Ishikawa (cell line): Measurements from ENCODE around the gene LMAN2L.

Source experiments
- CEBPB ChIP-seq: IDR thresholded peaks from 2 replicates; pipeline ENCODE4 v1.6.1; 2012
- CREB1 ChIP-seq: IDR thresholded peaks from 2 replicates; pipeline ENCODE4 v1.6.1; 2012; ENCODE audit warnings: low read depth
- EGR1 ChIP-seq: IDR thresholded peaks from 2 replicates; pipeline ENCODE4 v1.6.1; 2012
- EP300 ChIP-seq: IDR thresholded peaks from 2 replicates; pipeline ENCODE4 v1.6.1; 2012; ENCODE audit warnings: borderline replicate concordance
- FOXM1 ChIP-seq: IDR thresholded peaks from 2 replicates; pipeline ENCODE4 v1.6.1; 2012; ENCODE audit warnings: low read depth, borderline replicate concordance
- NFIC ChIP-seq: IDR thresholded peaks from 2 replicates; pipeline ENCODE4 v1.6.1; 2012
- RAD21 ChIP-seq: IDR thresholded peaks from 2 replicates; pipeline ENCODE4 v1.6.1; 2012; ENCODE audit warnings: low read depth
- TAF1 ChIP-seq: IDR thresholded peaks from 2 replicates; pipeline ENCODE4 v1.6.1; 2012; ENCODE audit warnings: low read depth, mild to moderate bottlenecking
- TCF12 ChIP-seq: IDR thresholded peaks from 2 replicates; pipeline ENCODE4 v1.6.1; 2012; ENCODE audit warnings: low read depth
- YY1 ChIP-seq: IDR thresholded peaks from 2 replicates; pipeline ENCODE4 v1.6.1; 2012; ENCODE audit warnings: low read depth
- ZBTB7A ChIP-seq: IDR thresholded peaks from 2 replicates; pipeline ENCODE4 v1.6.1; 2012; ENCODE audit warnings: low read depth
- TF ChIP-seq, protein P1 (sequence below): IDR thresholded peaks from 2 replicates; pipeline ENCODE4 v1.6.1; 2012; ENCODE audit warnings: low read depth, mild to moderate bottlenecking
- TF ChIP-seq, protein P2 (sequence below): IDR thresholded peaks from 2 replicates; pipeline ENCODE4 v1.6.1; 2012
- TF ChIP-seq, protein P3 (sequence below): IDR thresholded peaks from 2 replicates; pipeline ENCODE4 v1.6.1; 2012

GRCh38 chr2:96688649-96689430 lies 51.0 kb downstream of the LMAN2L start:
- TF ChIP-seq RAD21 (no peak), FOXM1 (no peak), EP300 (no peak), CEBPB (no peak), EGR1 (no peak), TAF1 (no peak), YY1 (no peak), CREB1 (no peak), NFIC (no peak), TCF12 (no peak), ZBTB7A (no peak)
- TF ChIP-seq, protein P1, sequence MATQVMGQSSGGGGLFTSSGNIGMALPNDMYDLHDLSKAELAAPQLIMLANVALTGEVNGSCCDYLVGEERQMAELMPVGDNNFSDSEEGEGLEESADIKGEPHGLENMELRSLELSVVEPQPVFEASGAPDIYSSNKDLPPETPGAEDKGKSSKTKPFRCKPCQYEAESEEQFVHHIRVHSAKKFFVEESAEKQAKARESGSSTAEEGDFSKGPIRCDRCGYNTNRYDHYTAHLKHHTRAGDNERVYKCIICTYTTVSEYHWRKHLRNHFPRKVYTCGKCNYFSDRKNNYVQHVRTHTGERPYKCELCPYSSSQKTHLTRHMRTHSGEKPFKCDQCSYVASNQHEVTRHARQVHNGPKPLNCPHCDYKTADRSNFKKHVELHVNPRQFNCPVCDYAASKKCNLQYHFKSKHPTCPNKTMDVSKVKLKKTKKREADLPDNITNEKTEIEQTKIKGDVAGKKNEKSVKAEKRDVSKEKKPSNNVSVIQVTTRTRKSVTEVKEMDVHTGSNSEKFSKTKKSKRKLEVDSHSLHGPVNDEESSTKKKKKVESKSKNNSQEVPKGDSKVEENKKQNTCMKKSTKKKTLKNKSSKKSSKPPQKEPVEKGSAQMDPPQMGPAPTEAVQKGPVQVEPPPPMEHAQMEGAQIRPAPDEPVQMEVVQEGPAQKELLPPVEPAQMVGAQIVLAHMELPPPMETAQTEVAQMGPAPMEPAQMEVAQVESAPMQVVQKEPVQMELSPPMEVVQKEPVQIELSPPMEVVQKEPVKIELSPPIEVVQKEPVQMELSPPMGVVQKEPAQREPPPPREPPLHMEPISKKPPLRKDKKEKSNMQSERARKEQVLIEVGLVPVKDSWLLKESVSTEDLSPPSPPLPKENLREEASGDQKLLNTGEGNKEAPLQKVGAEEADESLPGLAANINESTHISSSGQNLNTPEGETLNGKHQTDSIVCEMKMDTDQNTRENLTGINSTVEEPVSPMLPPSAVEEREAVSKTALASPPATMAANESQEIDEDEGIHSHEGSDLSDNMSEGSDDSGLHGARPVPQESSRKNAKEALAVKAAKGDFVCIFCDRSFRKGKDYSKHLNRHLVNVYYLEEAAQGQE = no peak
- TF ChIP-seq, protein P2, sequence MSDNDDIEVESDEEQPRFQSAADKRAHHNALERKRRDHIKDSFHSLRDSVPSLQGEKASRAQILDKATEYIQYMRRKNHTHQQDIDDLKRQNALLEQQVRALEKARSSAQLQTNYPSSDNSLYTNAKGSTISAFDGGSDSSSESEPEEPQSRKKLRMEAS = no peak
- TF ChIP-seq, protein P3, sequence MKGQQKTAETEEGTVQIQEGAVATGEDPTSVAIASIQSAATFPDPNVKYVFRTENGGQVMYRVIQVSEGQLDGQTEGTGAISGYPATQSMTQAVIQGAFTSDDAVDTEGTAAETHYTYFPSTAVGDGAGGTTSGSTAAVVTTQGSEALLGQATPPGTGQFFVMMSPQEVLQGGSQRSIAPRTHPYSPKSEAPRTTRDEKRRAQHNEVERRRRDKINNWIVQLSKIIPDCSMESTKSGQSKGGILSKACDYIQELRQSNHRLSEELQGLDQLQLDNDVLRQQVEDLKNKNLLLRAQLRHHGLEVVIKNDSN = no peak
